MG63 (cell line): ENCODE measurements around the gene TRIM23. TPM values are rescaled to one million over a fixed set of nuclear protein-coding genes. Genes with fewer than 3 reads are reported as not detected.

ENCODE experiments used
- total RNA-seq: library from RNA; depleted of rRNA; stranded (reverse); fragments of >200 nt; shearing (Covaris generic); gene quantifications from 2 replicates; pipeline ENCODE4 v1.2.3, GENCODE V29; 2014; ENCODE audit warnings: low replicate concordance; rRNA removed

Gene TRIM23
- total RNA-seq, 1 experiment from 2014 or later: 4.3 TPM

Other genes starting within 250 kb of the TRIM23 start
- gene ADAMTS6, start 142.4 kb downstream of the TRIM23 start, total RNA-seq: 13.5 and 23.2 TPM in 2 replicates
- gene CENPK, start 61.2 kb downstream of the TRIM23 start, total RNA-seq: 54.9 and 98.6 TPM in 2 replicates
- 13.2 and 22.0 TPM in 2 replicates for gene PPWD1, start 61.0 kb downstream of the TRIM23 start, total RNA-seq
- gene SHLD3, start 694 bp upstream of the TRIM23 start, total RNA-seq: 2.2 and 4.7 TPM in 2 replicates
- gene TRAPPC13, start 694 bp upstream of the TRIM23 start, total RNA-seq: 14.7 and 18.8 TPM in 2 replicates
- gene SGTB, start 97.8 kb upstream of the TRIM23 start, total RNA-seq: 11.3 and 30.2 TPM in 2 replicates
- 47.8 and 64.6 TPM in 2 replicates for gene NLN, start 97.9 kb upstream of the TRIM23 start, total RNA-seq